ENCODE results near the gene FASTKD1.
A peak's percentile ranks its signal among the peaks of the same experiment; 100 is the strongest.
"Not testable (repeated sequence)": the region's sequence is repeated elsewhere in the genome, so short reads cannot be mapped to it uniquely, and the experiment has no call there.

FASTKD1 gene, protein sequence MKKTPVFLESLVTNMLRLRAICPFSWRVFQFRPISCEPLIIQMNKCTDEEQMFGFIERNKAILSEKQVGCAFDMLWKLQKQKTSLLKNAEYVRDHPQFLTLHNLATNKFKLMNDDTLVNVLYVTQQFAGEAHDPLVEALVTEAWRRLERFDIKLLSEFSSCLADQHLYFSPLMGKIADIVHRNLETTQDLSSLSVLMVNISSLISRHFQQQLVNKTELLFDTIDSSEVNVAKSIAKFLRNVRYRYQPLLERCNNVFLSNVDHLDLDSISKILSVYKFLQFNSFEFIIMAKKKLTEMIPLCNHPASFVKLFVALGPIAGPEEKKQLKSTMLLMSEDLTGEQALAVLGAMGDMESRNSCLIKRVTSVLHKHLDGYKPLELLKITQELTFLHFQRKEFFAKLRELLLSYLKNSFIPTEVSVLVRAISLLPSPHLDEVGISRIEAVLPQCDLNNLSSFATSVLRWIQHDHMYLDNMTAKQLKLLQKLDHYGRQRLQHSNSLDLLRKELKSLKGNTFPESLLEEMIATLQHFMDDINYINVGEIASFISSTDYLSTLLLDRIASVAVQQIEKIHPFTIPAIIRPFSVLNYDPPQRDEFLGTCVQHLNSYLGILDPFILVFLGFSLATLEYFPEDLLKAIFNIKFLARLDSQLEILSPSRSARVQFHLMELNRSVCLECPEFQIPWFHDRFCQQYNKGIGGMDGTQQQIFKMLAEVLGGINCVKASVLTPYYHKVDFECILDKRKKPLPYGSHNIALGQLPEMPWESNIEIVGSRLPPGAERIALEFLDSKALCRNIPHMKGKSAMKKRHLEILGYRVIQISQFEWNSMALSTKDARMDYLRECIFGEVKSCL

GRCh38 chr2:169573160-169573973 lies at the start of gene FASTKD1:
Gene FASTKD1, minus strand, starts transcription at chr2:169573865. Its CDS starts 1,836 bp downstream, at chr2:169572029.
- in situ Hi-C loops (cut with MboI; ENCODE audit: low pct_unique_long_range_greater_than_20kb, low sequenced_read_pairs, unreplicated experiment): no loop called here

DNA sequence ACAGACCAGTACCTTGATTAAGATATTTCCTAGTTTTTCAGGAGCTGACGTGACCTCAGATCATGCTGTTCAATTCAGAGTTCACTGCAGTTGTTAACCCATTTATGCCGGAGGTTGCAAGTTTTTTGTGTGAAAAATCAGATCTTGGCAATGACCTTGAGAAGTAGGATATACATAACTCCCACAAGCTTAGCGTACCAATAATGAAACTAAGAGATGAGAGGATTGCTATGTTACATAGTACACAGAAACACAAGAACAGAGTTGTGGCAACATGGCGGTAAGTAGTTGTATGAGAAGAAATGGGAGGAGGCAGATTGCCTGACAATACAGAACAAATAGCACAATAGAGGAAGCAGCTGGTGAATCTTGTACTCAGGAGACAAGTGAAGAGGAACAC lies 49.6 kb upstream of the FASTKD1 start:
- TF ChIP-seq CTCF (IDR thresholded peaks at IDR 0.05; ENCODE audit: extremely low read depth, insufficient read depth, missing control alignments): no peak
- in situ Hi-C loops (cut with MboI; ENCODE audit: low pct_unique_long_range_greater_than_20kb, low sequenced_read_pairs, unreplicated experiment): no loop called here
- DNase-seq (ENCODE audit: low spot score): no peak

More at GRCh38 chr2:169573160-169573973, at the start of gene FASTKD1:
- TF ChIP-seq CTCF (IDR thresholded peaks at IDR 0.05; ENCODE audit: extremely low read depth, insufficient read depth, missing control alignments): no peak
- DNase-seq (ENCODE audit: low spot score): peak; percentile 90

DNA sequence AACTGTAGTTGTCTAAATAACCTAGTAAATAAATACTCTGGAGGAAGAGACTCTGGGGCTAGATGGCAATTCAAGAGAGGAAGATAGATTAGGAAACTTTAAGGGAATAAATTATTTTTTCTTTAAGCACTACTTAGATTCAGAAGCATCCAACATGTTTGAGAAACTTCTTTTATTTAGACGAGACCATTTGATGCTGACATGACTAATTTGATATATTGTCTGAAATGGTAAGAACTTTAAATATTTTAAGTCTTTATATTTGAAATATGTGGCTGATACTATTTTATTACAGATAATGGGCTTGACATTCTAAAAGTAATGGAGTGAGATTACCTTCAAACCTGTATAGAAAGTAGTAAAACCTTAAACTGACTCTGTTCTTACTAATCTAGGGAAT lies 46.8 kb upstream of the FASTKD1 start:
- in situ Hi-C loops (cut with MboI; ENCODE audit: low pct_unique_long_range_greater_than_20kb, low sequenced_read_pairs, unreplicated experiment): no loop called here
- TF ChIP-seq CTCF (IDR thresholded peaks at IDR 0.05; ENCODE audit: extremely low read depth, insufficient read depth, missing control alignments): no peak
- no peak for DNase-seq (ENCODE audit: low spot score)

DNA sequence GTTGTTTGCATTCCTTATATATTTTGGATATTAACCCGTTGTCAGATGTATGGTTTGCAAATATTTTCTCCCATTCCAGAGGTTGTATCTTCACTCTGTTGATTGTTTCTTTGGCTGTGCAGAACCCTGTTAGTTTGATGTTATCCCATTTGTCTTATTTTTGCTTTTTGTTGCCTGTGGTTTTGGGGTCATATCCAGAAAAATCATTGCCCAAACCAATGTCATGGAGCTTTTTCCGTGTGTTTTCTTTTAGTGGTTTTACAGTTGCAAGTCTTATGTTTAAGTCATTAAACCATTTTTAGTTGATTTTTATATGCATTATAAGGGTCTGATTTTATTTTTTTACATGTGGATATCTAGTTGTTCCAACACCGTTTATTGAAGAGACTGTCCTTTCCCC lies 46.3 kb upstream of the FASTKD1 start:
- TF ChIP-seq CTCF (IDR thresholded peaks at IDR 0.05; ENCODE audit: extremely low read depth, insufficient read depth, missing control alignments): no peak
- no peak for DNase-seq (ENCODE audit: low spot score)
- in situ Hi-C loops (cut with MboI; ENCODE audit: low pct_unique_long_range_greater_than_20kb, low sequenced_read_pairs, unreplicated experiment): no loop called here

- in situ Hi-C loops (cut with MboI; ENCODE audit: low pct_unique_long_range_greater_than_20kb, low sequenced_read_pairs, unreplicated experiment); DNase-seq (ENCODE audit: low spot score): not testable (repeated sequence)
Measured at GRCh38 chr2:169615982-169616381, 42.3 kb upstream of the FASTKD1 start.

- no peak for TF ChIP-seq CTCF (IDR thresholded peaks at IDR 0.05; ENCODE audit: extremely low read depth, insufficient read depth, missing control alignments)
- no peak for DNase-seq (ENCODE audit: low spot score)
- in situ Hi-C loops (cut with MboI; ENCODE audit: low pct_unique_long_range_greater_than_20kb, low sequenced_read_pairs, unreplicated experiment): no loop called here
Measured at GRCh38 chr2:169613876-169614275, 40.2 kb upstream of the FASTKD1 start.
